OCI-LY1 (cell line): ENCODE results near the gene BCL2L11.

Experiments used
- EZH2 ChIP-seq: fragments of 200-600 bp; sonication (generic), shearing (Covaris generic); IDR thresholded peaks from 2 replicates; pipeline ENCODE4 v1.8.0; 2017; ENCODE audit warnings: borderline replicate concordance, mixed run types, mild to moderate bottlenecking, antibody characterized with exemption, low read length, moderate library complexity, mixed read lengths
- TF ChIP-seq, protein P1 (sequence below): fragments of 200-600 bp; sonication (generic), shearing (Covaris generic); IDR thresholded peaks from 2 replicates; pipeline ENCODE4 v1.5.1; 2017; ENCODE audit warnings: mild to moderate bottlenecking, antibody characterized with exemption, low read length, moderate library complexity, mixed read lengths

GRCh38 chr2:111143107-111143842 lies 22.6 kb downstream of the BCL2L11 start:
- TF ChIP-seq EZH2 = no peak
- TF ChIP-seq, protein P1, sequence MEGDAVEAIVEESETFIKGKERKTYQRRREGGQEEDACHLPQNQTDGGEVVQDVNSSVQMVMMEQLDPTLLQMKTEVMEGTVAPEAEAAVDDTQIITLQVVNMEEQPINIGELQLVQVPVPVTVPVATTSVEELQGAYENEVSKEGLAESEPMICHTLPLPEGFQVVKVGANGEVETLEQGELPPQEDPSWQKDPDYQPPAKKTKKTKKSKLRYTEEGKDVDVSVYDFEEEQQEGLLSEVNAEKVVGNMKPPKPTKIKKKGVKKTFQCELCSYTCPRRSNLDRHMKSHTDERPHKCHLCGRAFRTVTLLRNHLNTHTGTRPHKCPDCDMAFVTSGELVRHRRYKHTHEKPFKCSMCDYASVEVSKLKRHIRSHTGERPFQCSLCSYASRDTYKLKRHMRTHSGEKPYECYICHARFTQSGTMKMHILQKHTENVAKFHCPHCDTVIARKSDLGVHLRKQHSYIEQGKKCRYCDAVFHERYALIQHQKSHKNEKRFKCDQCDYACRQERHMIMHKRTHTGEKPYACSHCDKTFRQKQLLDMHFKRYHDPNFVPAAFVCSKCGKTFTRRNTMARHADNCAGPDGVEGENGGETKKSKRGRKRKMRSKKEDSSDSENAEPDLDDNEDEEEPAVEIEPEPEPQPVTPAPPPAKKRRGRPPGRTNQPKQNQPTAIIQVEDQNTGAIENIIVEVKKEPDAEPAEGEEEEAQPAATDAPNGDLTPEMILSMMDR = no peak
